PC-9 (cell line): ENCODE data around the gene MTG1. TPM values are rescaled to one million over a fixed set of nuclear protein-coding genes. Genes with fewer than 3 reads are reported as not detected.

Experiments used
- BruUV-seq: library from RNA; stranded (reverse); fragments of 400-500 nt; replicated peaks from 2 replicates; lab custom pipeline; 2021; lab: Mats Ljungman, UMichigan
- CTCF ChIA-PET: fragments of 300-600 bp; sonication (Branson Sonifier 250); formaldehyde crosslinking; loops from one replicate; lab custom pipeline; 2022; ENCODE audit warnings: antibody characterized with exemption; lab: Charles Lee
- POLR2A ChIA-PET: fragments of 300-600 bp; sonication (Branson Sonifier 250); formaldehyde crosslinking; loops from one replicate; lab custom pipeline; 2022; ENCODE audit warnings: antibody characterized with exemption; ENCODE audit not compliant: unreplicated experiment; lab: Charles Lee
- DNase-seq, 2 experiments: peaks; one replicate each; pipeline versions ENCODE4 v3.0.0 to v3.0.0-alpha.2; 2015 to 2022; ENCODE audit warnings: mixed read lengths in 1 of 2
- H2AFZ ChIP-seq: fragments of 200-600 bp; sonication (generic); 2 replicates; pipeline ENCODE4 v1.8.1; 2017; ENCODE audit warnings: antibody characterized with exemption
- H3F3A ChIP-seq: fragments of 200-600 bp; sonication (generic); 2 replicates; pipeline ENCODE4 v1.8.1; 2017; ENCODE audit warnings: antibody characterized with exemption, mild to moderate bottlenecking, low read depth; ENCODE audit not compliant: insufficient read depth
- H3K27ac ChIP-seq: fragments of 200-600 bp; sonication (generic); 2 replicates; pipeline ENCODE4 v1.6.1; 2016; ENCODE audit warnings: mixed run types
- H3K27me3 ChIP-seq: fragments of 200-600 bp; sonication (generic); 2 replicates; pipeline ENCODE4 v1.6.1; 2016; ENCODE audit warnings: low read depth, mixed run types; ENCODE audit not compliant: insufficient read depth
- H3K36me3 ChIP-seq: fragments of 200-600 bp; sonication (generic); 2 replicates; pipeline ENCODE4 v1.6.1; 2016; ENCODE audit warnings: low read depth, mixed run types
- H3K4me1 ChIP-seq: fragments of 200-600 bp; sonication (generic); replicated peaks from 2 replicates; pipeline ENCODE4 v1.6.1; 2016; ENCODE audit warnings: mixed run types; ENCODE audit not compliant: insufficient read depth
- H3K4me2 ChIP-seq: fragments of 200-600 bp; sonication (generic); 2 replicates; pipeline ENCODE4 v1.6.1; 2017; ENCODE audit warnings: mixed run types
- H3K4me3 ChIP-seq: fragments of 200-600 bp; sonication (generic); 2 replicates; pipeline ENCODE4 v1.6.1; 2016; ENCODE audit warnings: mixed run types
- H3K79me2 ChIP-seq: fragments of 200-600 bp; sonication (generic); 2 replicates; pipeline ENCODE4 v1.6.1; 2017; ENCODE audit warnings: low read depth, mixed run types
- H3K9me2 ChIP-seq: fragments of 200-600 bp; sonication (generic); 2 replicates; pipeline ENCODE4 v1.8.1; 2017; ENCODE audit warnings: mild to moderate bottlenecking; ENCODE audit not compliant: insufficient read depth
- H3K9me3 ChIP-seq: fragments of 200-600 bp; sonication (generic); 2 replicates; pipeline ENCODE4 v1.8.1; 2016; ENCODE audit warnings: low read depth; ENCODE audit not compliant: insufficient read depth
- H4K20me1 ChIP-seq: fragments of 200-600 bp; sonication (generic); 2 replicates; pipeline ENCODE4 v1.8.1; 2017; ENCODE audit not compliant: insufficient read depth
- EZH2 ChIP-seq: fragments of 200-600 bp; sonication (generic); IDR thresholded peaks from 2 replicates; pipeline ENCODE4 v1.8.0; 2017; ENCODE audit warnings: antibody characterized with exemption, low read depth
- intact Hi-C: fragments of 100-400 bp; cut with micrococcal nuclease; formaldehyde crosslinking; loops from one replicate; pipeline ENCODE4 v1.10.0; 2022; ENCODE audit not compliant: unreplicated experiment
- microRNA-seq: library from miRNA; unstranded; fragments of <30 nt; microRNA quantifications from one replicate; pipeline ENCODE4 v1.2.0, GENCODE V29; 2021; ENCODE audit warnings: borderline number of aligned reads, borderline replicate concordance
- total RNA-seq: library from RNA; stranded (reverse); gene quantifications from 2 replicates; pipeline ENCODE4 v1.2.3, GENCODE V29; 2021
- TF ChIP-seq, protein P1 (sequence below): fragments of 200-600 bp; sonication (generic); conservative IDR thresholded peaks from 2 replicates; pipeline ENCODE4 v1.6.1; 2017; ENCODE audit warnings: mixed run types, antibody characterized with exemption, mild to moderate bottlenecking, moderate library complexity

Gene MTG1
- total RNA-seq, 1 experiment from 2014 or later = 33.0 TPM

DNA sequence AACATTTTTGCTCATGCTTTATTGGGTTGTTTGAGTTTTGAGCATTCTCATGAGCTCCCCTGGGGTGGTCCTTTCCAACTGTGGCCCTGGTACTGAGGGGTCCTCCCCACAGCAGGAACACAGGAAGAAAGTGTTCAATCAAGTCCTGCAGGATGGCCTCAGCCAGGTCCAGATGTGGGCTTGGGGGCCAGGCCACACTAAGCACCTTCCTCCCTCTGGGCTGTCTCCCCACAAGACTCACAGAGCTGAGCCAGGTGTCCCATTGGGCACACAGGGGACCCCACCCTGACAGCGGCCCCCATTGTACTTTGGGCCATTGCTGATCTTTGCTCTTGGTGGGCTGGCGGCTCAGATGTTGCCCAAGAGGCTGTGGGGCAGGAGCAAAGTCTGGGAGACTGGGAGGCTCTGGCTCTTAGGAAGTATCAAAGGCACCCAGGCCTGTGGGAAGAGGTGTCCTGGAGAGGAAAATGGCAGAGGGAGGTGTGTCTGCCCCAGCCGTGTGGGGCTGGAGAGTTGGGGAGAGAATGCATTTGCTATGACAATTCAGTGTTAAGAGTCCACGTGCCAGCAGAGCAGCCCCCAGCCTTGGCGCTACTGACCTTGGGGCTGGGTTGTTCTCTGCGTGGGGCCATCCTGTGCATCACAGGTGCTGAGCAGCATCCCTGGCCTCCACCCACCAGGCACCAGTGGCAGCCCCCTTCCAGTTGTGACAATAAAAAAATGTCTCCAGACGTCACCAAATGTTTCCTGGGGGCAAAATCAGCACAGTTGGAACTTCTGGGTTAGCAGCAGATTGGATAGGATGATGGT is 77.5 kb downstream of the MTG1 start:
- no peaks in the 10 kb centered on the region for H4K20me1 ChIP-seq
- CTCF ChIA-PET = no interaction called here
- BruUV-seq = no TSS peak
- POLR2A ChIA-PET = no interaction called here
- no peak for DNase-seq
- peaks cover under 1% of the 10 kb centered on the region; the same call in 1 of the 2 replicates for H3K27me3 ChIP-seq
- no peak overlapping the region for H3K4me3 ChIP-seq
- H3K79me2 ChIP-seq = no peaks in the 10 kb centered on the region
- H3K36me3 ChIP-seq = no peaks in the 10 kb centered on the region
- no peaks in the 10 kb centered on the region for H3K4me1 ChIP-seq
- H3K4me2 ChIP-seq = no peak overlapping the region
- no peak overlapping the region for H3K27ac ChIP-seq
- TF ChIP-seq, protein P1, sequence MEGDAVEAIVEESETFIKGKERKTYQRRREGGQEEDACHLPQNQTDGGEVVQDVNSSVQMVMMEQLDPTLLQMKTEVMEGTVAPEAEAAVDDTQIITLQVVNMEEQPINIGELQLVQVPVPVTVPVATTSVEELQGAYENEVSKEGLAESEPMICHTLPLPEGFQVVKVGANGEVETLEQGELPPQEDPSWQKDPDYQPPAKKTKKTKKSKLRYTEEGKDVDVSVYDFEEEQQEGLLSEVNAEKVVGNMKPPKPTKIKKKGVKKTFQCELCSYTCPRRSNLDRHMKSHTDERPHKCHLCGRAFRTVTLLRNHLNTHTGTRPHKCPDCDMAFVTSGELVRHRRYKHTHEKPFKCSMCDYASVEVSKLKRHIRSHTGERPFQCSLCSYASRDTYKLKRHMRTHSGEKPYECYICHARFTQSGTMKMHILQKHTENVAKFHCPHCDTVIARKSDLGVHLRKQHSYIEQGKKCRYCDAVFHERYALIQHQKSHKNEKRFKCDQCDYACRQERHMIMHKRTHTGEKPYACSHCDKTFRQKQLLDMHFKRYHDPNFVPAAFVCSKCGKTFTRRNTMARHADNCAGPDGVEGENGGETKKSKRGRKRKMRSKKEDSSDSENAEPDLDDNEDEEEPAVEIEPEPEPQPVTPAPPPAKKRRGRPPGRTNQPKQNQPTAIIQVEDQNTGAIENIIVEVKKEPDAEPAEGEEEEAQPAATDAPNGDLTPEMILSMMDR = no peak
- TF ChIP-seq EZH2 = no peak
- H3K9me2 ChIP-seq = no peaks in the 10 kb centered on the region
- intact Hi-C loops = no loop called here
- no peaks in the 10 kb centered on the region for H3F3A ChIP-seq
- H3K9me3 ChIP-seq = no peaks in the 10 kb centered on the region
- H2AFZ ChIP-seq = no peak overlapping the region

Small RNA genes within 50 kb of the gene (microRNA-seq; reads per million reads assigned to microRNA genes)
- gene MIR3944 = 7.4 reads per million, percentile 7 among the genes with 10 or more reads in this experiment

Other genes starting within 250 kb of the MTG1 start
- gene KNDC1, start 233.9 kb upstream of the MTG1 start, total RNA-seq = 1.2 and 1.7 TPM in 2 replicates
- gene UTF1, start 163.9 kb upstream of the MTG1 start, total RNA-seq = not detected in 2 replicates
- not detected in 2 replicates for gene VENTX, start 156.3 kb upstream of the MTG1 start, total RNA-seq
- 18.3 and 31.5 TPM in 2 replicates for gene ADAM8, start 117.3 kb upstream of the MTG1 start, total RNA-seq
- 40.7 and 52.8 TPM in 2 replicates for gene TUBGCP2, start 85.3 kb upstream of the MTG1 start, total RNA-seq
- gene ZNF511, start 85.2 kb upstream of the MTG1 start, total RNA-seq = 40.1 and 44.7 TPM in 2 replicates
- gene CALY, start 57.3 kb upstream of the MTG1 start, total RNA-seq = not detected in 2 replicates
- not detected in 2 replicates for gene PRAP1, start 46.8 kb upstream of the MTG1 start, total RNA-seq
- gene FUOM, start 36.1 kb upstream of the MTG1 start, total RNA-seq = 7.4 and 12.5 TPM in 2 replicates
- 86.6 and 90.7 TPM in 2 replicates for gene ECHS1, start 20.8 kb upstream of the MTG1 start, total RNA-seq
- gene PAOX, start 14.9 kb upstream of the MTG1 start, total RNA-seq = 5.7 and 9.5 TPM in 2 replicates
- not detected in 2 replicates for gene SPRN, start 30.5 kb downstream of the MTG1 start, total RNA-seq
- 1.0 and 2.0 TPM in 2 replicates for gene SCART1, start 59.8 kb downstream of the MTG1 start, total RNA-seq
- 1.6 and 3.0 TPM in 2 replicates for gene CYP2E1, start 133.2 kb downstream of the MTG1 start, total RNA-seq
- not detected in 2 replicates for gene SYCE1, start 171.4 kb downstream of the MTG1 start, total RNA-seq
- gene FRG2B, start 232.6 kb downstream of the MTG1 start, total RNA-seq = not detected in 2 replicates